ENCODE data around the gene MOB4.

Gene MOB4

DNA sequence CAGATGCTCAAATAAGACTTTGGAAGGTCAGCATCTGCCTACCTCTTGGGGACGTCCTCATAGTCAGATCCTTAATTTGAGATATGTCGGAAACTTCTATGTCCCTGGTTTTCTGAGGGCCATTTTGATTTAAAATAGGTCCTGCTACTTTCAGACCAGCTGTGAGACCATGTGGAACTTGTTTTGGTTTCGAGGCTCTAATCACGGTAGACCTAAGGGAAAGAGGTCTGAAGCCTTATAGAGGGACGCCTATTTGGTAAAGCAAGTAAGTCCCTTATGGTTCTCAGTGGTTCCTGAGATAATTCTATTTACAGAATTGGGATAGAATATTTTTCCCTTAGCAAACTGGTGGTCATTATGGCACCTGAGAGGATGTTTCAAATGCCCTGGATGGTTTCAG lies 84.4 kb downstream of the MOB4 start:
- no peak for DNase-seq (ENCODE audit: low read depth)
- H3K4me3 ChIP-seq (ENCODE audit: low read depth, low read length): no peak overlapping the region
- TF ChIP-seq, protein P1, sequence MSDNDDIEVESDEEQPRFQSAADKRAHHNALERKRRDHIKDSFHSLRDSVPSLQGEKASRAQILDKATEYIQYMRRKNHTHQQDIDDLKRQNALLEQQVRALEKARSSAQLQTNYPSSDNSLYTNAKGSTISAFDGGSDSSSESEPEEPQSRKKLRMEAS (IDR thresholded peaks at IDR 0.05; ENCODE audit: low read depth, low read length): no peak
- TF ChIP-seq, protein P2, sequence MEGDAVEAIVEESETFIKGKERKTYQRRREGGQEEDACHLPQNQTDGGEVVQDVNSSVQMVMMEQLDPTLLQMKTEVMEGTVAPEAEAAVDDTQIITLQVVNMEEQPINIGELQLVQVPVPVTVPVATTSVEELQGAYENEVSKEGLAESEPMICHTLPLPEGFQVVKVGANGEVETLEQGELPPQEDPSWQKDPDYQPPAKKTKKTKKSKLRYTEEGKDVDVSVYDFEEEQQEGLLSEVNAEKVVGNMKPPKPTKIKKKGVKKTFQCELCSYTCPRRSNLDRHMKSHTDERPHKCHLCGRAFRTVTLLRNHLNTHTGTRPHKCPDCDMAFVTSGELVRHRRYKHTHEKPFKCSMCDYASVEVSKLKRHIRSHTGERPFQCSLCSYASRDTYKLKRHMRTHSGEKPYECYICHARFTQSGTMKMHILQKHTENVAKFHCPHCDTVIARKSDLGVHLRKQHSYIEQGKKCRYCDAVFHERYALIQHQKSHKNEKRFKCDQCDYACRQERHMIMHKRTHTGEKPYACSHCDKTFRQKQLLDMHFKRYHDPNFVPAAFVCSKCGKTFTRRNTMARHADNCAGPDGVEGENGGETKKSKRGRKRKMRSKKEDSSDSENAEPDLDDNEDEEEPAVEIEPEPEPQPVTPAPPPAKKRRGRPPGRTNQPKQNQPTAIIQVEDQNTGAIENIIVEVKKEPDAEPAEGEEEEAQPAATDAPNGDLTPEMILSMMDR (IDR thresholded peaks at IDR 0.05; ENCODE audit: low read depth, low read length): no peak
- TF ChIP-seq MYC (IDR thresholded peaks at IDR 0.05; ENCODE audit: low read depth, low read length) (no peak), POLR2A (IDR thresholded peaks at IDR 0.05; ENCODE audit: extremely low read depth, insufficient read length) (no peak)

DNA sequence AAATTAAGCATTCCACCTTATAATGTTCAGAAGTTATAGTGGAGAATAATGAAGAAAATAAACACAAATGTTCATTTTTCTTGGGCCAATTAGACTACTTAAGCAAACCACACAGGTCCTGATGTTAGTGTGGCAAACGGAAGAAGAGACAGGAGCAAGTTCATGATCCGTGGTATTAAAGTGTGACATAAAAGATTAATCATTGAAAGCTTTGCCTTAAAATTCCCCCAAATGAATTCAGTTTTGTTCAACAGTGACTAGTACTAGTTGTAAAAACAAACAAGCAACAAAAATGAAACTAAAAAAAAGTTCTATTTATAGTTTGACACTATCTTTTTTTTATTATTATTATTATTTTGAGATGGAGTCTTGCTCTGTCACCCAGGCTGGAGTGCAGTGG lies 85.9 kb downstream of the MOB4 start:
- DNase-seq (ENCODE audit: low read depth): no peak
- no peak for TF ChIP-seq POLR2A (IDR thresholded peaks at IDR 0.05; ENCODE audit: extremely low read depth, insufficient read length)
- TF ChIP-seq, protein P1 (IDR thresholded peaks at IDR 0.05; ENCODE audit: low read depth, low read length): no peak
- TF ChIP-seq, protein P2 (IDR thresholded peaks at IDR 0.05; ENCODE audit: low read depth, low read length): no peak
- TF ChIP-seq MYC (IDR thresholded peaks at IDR 0.05; ENCODE audit: low read depth, low read length): no peak
- no peak overlapping the region for H3K4me3 ChIP-seq (ENCODE audit: low read depth, low read length)
